GM23338 (cell line): ENCODE data around the gene PRDM5.

Source experiments
- CREB1 ChIP-seq: fragments of 250-450 bp; sonication (Bioruptor Pico); IDR thresholded peaks from 2 replicates; pipeline ENCODE4 v1.5.0; 2020; ENCODE audit warnings: low read depth, mild to moderate bottlenecking, moderate library complexity
- EZH2 ChIP-seq: fragments of 200-600 bp; sonication (generic); IDR thresholded peaks from one replicate; pipeline ENCODE4 v1.8.0; 2017; ENCODE audit warnings: antibody characterized with exemption, mild to moderate bottlenecking, low read depth; ENCODE audit not compliant: unreplicated experiment
- EZH2phosphoT487 ChIP-seq: fragments of 200-600 bp; sonication (generic); IDR thresholded peaks from one replicate; pipeline ENCODE4 v1.8.1; 2018; ENCODE audit warnings: antibody characterized with exemption; ENCODE audit not compliant: unreplicated experiment
- POLR2AphosphoS5 ChIP-seq: IDR thresholded peaks from 2 replicates; pipeline ENCODE4 v1.6.1; 2016; ENCODE audit warnings: antibody characterized with exemption, low read depth
- REST ChIP-seq: IDR thresholded peaks from one replicate; pipeline ENCODE4 v1.6.1; 2018; ENCODE audit warnings: antibody characterized with exemption; ENCODE audit not compliant: unreplicated experiment
- ZNF114 ChIP-seq: fragments of 250-450 bp; sonication (Bioruptor Pico); IDR thresholded peaks from 2 replicates; pipeline ENCODE4 v1.5.0; 2020; ENCODE audit warnings: mild to moderate bottlenecking, moderate library complexity
- TF ChIP-seq, protein P1 (sequence below), 2 experiments: fragments of 200-600 bp in 1 of 2; sonication (generic) in 1 of 2; conservative IDR thresholded peaks; 2 replicates each; pipeline versions ENCODE4 v1.5.1 to v1.6.1; 2016 to 2017; ENCODE audit warnings: antibody characterized with exemption in 2 of 2, low read depth in 2 of 2, mild to moderate bottlenecking in 2 of 2, moderate library complexity in 1 of 2

GRCh38 chr4:120691106-120691505 is 231.4 kb downstream of the PRDM5 start:
- TF ChIP-seq, protein P1, sequence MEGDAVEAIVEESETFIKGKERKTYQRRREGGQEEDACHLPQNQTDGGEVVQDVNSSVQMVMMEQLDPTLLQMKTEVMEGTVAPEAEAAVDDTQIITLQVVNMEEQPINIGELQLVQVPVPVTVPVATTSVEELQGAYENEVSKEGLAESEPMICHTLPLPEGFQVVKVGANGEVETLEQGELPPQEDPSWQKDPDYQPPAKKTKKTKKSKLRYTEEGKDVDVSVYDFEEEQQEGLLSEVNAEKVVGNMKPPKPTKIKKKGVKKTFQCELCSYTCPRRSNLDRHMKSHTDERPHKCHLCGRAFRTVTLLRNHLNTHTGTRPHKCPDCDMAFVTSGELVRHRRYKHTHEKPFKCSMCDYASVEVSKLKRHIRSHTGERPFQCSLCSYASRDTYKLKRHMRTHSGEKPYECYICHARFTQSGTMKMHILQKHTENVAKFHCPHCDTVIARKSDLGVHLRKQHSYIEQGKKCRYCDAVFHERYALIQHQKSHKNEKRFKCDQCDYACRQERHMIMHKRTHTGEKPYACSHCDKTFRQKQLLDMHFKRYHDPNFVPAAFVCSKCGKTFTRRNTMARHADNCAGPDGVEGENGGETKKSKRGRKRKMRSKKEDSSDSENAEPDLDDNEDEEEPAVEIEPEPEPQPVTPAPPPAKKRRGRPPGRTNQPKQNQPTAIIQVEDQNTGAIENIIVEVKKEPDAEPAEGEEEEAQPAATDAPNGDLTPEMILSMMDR (conservative IDR thresholded peaks at IDR 0.05; ENCODE audit: low read depth in 2 of 2): no peak
- TF ChIP-seq POLR2AphosphoS5: no peak
- no peak for TF ChIP-seq CREB1
- no peak for TF ChIP-seq ZNF114
- no peak for TF ChIP-seq EZH2
- TF ChIP-seq EZH2phosphoT487: no peak
- no peak for TF ChIP-seq REST
